ENCODE data around the gene CNOT6L.
"Not testable (repeated sequence)": the region's sequence is repeated elsewhere in the genome, so short reads cannot be mapped to it uniquely, and the experiment has no call there.

The CNOT6L gene

GRCh38 chr4:77818602-77819403 lies at the start of gene CNOT6L:
Gene CNOT6L, minus strand, starts transcription at chr4:77819368. Its CDS starts 60 bp downstream, at chr4:77819308.
- DNase-seq = peak; percentile 31

- DNase-seq = no peak
These were observed 46.1 kb upstream of the CNOT6L start for GRCh38 chr4:77865259-77865658.

- DNase-seq = not testable (repeated sequence)
These were observed 44.2 kb upstream of the CNOT6L start for GRCh38 chr4:77863341-77863740.

GRCh38 chr4:77862478-77863216 lies 43.5 kb upstream of the CNOT6L start, which contains the start of gene MRPL1:
Gene MRPL1, plus strand, starts transcription at chr4:77862830. Its CDS starts 19 bp downstream, at chr4:77862849.
- peak; percentile 87 for DNase-seq

- DNase-seq = no peak
These were observed 42.3 kb upstream of the CNOT6L start for GRCh38 chr4:77861495-77861894.

- peak; percentile 15 for DNase-seq
These were observed 40.1 kb upstream of the CNOT6L start for GRCh38 chr4:77859256-77859655.

- DNase-seq = no peak
These were observed 37.0 kb upstream of the CNOT6L start for GRCh38 chr4:77856152-77856551.

GRCh38 chr4:77854431-77855111 lies 35.4 kb upstream of the CNOT6L start:
- DNase-seq = no peak

GRCh38 chr4:77852892-77853495 lies 33.8 kb upstream of the CNOT6L start:
- no peak for DNase-seq

GRCh38 chr4:77849278-77849965 lies 30.3 kb upstream of the CNOT6L start:
- peak; percentile 43 for DNase-seq

GRCh38 chr4:77848508-77848907 lies 29.3 kb upstream of the CNOT6L start:
- DNase-seq = no peak

GRCh38 chr4:77845929-77846328 lies 26.8 kb upstream of the CNOT6L start:
- DNase-seq = no peak

GRCh38 chr4:77845400-77845799 lies 26.2 kb upstream of the CNOT6L start:
- no peak for DNase-seq

- DNase-seq = no peak
These were observed 25.2 kb upstream of the CNOT6L start for GRCh38 chr4:77844363-77844762.

- DNase-seq = no peak
These were observed 24.5 kb upstream of the CNOT6L start for GRCh38 chr4:77843628-77844027.

- DNase-seq = no peak
These were observed 15.2 kb upstream of the CNOT6L start for GRCh38 chr4:77834403-77834802.

- DNase-seq = no peak
These were observed 14.1 kb upstream of the CNOT6L start for GRCh38 chr4:77833126-77833724.

GRCh38 chr4:77827343-77827742 lies 8.2 kb upstream of the CNOT6L start:
- DNase-seq = no peak

GRCh38 chr4:77826275-77826674 lies 7.1 kb upstream of the CNOT6L start:
- DNase-seq = no peak

- no peak for DNase-seq
These were observed 2.6 kb upstream of the CNOT6L start for GRCh38 chr4:77821775-77822174.

GRCh38 chr4:77820649-77821561 lies 1.7 kb upstream of the CNOT6L start:
- peak; percentile 4 for DNase-seq

All from NCI-H1105 (cell line).